HG03469 (cell line): ENCODE data around the gene MIA2.
A peak's percentile ranks its signal among the peaks of the same experiment; 100 is the strongest.
"Not testable (repeated sequence)": the region's sequence is repeated elsewhere in the genome, so short reads cannot be mapped to it uniquely, and the experiment has no call there.

Source experiments
- ATAC-seq: cut with Tn5 transposase; IDR thresholded peaks from one replicate; pipeline ENCODE4 v1.9.1; 2021; ENCODE audit warnings: mild to moderate bottlenecking, moderate library complexity, moderate number of reproducible peaks; ENCODE audit not compliant: unreplicated experiment

The MIA2 gene

DNA sequence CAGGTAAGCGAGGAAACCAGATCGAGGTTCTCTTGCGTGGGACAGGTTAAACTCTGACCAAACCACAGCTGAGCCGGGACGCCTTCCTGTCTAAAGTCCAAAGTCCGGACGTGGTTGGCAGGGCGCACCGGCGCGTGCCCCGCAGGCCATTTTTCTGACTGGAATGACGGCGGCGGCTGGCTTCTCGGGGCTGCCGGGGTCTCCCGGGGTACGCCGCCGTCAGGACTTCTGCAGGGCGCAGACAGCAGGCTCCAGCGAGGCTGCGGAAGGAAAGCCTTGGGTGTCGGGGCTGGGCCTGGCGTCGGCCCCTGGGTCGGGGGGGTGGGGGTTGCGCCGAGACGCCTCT is 32.8 kb downstream of the MIA2 start:
- peak; percentile 21 for ATAC-seq

DNA sequence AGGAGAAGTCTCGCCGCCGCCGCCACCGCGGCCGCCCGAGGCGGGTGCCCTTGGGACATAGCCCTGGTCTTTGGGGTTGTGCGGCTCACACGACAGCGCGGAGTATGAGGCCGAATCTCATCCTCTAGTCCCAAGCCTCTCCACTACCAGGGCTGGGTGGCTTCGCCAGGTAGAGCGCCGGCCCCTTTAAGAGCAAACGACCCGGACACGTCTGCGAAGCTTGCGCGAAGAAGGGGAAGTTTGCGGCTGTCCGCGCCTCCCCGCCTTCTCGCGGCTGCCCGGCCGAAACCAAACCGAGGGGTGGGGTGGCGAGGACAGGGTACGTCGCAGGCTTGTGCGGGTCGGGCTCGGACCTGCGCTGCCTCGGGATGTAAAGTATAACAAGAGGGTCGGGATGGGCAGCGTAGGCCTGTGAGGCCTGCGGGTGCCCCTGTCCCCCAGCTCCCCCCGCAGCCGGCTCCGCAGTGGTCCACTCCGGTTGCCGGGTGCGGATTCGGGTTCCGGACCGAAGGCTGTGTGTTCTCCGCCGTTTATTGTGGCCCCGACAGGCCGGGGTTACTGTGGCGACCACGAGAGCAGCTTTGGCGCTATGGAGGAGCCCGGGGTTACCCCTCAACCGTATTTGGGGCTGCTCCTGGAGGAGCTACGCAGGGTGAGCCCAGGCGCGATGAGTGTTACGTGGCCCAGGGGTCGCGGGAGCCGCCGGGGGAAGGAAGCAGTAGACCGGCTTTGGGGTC is 33.3 kb downstream of the MIA2 start:
- ATAC-seq = peak; percentile 56

DNA sequence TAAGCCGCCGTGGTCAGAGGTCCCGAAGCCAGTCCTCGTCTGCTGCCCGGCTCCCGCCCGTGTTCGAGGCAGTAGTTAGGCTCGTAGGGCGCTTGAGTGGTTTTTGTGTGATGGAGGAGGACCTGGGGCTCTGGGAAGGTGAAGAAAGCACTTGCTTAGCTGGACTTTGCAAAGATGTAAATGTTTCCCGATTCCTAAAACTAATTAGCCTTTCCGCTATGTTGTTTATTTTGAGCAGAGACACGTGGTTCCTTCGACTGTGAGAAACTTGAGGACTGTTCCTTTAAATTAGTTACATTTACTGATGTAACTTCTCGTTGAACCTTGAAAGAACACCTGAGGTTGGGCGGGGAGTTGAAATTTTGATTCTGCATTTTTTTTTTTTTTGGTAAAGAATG is 33.9 kb downstream of the MIA2 start:
- ATAC-seq = peak; percentile 2

DNA sequence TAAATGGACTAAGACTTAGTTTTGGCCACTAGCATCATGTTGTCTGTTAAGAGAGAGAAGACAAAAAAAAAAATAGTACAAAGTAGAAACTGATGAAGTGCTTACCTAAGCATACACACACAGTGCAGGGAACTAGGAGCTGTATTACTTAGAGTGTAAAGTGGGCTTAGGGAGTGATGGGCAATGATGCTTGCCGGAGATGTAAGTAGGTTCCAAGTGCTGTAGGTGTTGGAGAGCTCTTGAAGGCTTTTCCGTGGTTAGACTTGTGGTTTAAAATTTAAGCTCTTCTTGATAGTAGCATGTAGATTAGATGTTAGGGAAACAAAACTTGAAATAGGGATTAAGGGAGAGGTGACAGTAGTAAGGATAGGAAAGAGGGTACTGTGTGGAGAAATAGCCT is 34.7 kb downstream of the MIA2 start:
- ATAC-seq = no peak

DNA sequence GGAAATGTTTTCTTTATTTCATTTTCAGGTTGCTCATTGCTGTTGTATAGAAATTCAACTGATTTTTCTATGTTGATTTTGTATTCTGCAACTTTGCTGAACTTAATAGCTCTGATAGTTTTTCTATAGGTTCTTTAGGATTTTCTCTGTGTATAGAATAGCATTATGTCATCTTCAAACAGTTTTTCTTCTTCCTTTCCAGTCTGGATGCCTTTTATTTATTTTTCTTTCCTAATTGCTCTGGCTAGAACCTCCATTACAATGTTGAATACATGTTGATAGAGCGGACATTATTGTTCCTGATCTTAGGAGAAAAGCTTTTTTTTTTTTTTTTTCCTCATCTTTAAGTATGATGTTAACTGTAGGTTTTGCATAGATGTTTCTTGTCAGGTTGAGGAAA is 39.2 kb downstream of the MIA2 start:
- no peak for ATAC-seq

DNA sequence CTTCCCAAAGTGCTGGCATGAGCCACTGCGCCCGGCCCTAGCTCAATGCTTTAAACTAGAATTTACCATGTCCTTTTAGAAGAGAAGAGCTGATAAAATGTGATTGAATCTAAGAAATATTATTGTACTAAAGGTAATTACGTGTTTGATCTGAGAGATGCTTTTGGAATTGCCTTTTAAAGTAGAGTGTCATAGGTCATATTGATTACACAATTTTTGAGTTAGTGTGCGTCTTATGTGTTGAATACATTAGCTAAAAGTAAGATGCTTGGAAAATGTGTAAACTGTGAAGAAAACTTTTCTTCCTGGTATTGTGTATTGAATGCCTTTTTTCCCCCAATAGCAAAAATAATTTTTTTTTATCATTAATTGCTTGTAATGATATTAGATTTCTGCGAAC is 41.7 kb downstream of the MIA2 start:
- ATAC-seq = no peak

DNA sequence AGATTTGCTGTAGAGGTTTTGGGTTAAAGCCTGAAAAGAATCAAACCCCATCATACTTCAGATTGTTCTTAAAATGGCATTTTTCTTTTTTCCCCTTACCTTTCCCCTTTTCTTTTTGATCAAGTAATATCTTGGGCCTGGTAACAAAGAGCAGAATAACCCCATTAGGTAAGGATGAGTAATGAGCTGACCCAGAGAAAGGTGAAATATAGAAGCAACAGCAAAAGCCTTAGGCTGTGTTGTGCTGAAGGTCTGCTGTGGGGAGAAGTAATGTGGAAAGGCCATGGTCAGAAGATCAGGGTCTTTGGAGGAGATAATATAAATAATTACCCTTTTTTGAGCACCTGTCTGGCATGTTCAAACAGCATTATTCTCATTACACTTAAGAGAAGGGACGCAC is 42.3 kb downstream of the MIA2 start:
- ATAC-seq = no peak

DNA sequence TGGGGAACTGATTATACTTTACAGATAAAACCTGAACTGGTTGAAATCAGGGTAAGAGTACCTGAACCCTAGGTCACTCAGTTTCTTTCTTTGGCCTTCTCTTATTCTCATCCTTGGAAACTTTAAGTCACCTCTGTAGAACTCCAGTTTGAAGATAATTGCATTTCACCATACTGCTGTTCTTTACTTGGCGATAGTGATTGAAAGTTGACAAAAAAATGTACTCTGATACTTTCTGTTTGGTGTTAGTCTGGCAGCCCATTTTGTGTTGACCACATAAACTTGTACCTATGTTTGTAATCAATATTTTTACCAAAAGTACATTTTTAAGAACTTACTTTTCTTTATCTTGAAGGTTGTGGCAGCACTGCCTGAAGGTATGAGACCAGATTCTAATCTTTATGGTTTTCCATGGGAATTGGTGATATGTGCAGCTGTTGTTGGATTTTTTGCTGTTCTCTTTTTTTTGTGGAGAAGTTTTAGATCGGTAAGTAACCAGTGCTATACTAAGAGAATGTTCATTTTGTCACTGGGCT is 42.9 kb downstream of the MIA2 start:
- ATAC-seq = no peak

DNA sequence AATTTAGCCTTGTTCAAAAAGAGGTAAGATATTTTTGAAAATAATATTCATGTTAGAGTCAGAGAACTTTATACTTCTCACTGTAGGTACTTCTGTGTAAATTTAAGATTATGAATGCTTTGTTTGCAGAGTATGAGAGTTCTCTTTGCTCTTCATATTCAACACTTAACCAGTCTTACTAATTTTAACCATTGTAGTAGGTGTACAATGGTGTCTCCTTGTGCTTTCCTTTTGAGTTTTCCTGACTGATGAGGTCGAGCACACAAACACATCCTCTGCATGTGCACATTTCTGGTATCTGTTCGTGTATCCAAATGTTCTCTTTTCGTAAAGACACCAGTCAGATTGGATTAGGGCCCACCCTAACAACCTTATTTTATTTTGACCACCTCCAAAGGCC is 45.8 kb downstream of the MIA2 start:
- ATAC-seq = no peak

DNA sequence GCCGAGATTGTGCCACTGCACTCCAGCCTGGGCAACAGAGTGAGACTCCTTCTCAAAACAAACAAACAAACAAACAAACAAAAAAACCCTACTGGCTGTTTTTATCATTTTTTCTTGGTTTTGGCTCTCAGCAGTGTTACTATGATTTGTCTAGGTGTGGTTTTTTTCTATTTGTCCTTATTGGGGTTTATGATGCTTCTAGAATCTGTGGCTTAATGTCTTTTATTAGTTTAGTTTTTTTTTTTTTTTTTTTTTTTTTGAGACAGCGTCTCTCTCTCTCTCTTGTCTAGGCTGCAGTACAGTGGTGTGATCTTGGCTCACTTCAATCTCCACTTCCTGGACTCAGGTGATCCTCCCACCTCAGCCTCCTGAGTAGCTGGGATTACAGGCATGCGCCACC is 47.0 kb downstream of the MIA2 start:
- ATAC-seq = not testable (repeated sequence)

DNA sequence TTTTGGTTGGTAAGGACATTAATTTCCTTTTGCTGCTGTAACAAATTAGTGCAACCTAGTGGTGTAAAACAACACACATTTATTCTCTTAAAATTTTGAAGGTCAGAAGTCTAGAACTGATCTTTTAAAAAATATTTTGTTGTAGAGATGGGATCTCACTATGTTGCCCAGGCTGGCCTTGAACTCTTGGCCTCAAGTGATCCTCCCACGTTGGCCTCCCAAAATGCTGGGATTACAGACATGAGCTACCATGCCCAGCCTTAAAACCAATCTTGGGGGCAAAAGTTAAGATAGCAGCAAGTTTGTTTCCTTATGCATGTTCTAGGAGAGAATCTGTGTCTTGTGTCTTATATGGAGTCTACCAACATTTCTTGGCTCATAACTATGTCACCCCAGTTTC is 55.8 kb downstream of the MIA2 start:
- no peak for ATAC-seq

DNA sequence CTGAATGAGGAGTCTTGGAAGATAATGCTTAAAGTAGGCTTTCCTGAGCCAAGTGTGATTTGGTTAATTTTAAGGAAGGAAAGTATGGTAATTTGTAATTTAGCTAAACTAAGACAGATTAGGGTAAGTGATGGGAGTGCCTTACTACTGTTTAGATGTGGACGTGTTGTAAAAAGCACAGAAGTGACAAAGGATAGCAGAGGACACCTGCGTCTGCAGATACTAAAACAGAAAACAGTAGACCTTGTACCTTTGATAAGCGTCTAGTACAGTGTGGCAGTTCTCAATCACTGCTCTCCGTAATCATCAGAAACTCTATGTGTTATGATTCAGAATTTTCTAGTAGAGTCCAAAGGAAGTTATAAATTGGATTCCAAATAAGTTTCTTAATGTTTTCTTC is 58.0 kb downstream of the MIA2 start:
- no peak for ATAC-seq

DNA sequence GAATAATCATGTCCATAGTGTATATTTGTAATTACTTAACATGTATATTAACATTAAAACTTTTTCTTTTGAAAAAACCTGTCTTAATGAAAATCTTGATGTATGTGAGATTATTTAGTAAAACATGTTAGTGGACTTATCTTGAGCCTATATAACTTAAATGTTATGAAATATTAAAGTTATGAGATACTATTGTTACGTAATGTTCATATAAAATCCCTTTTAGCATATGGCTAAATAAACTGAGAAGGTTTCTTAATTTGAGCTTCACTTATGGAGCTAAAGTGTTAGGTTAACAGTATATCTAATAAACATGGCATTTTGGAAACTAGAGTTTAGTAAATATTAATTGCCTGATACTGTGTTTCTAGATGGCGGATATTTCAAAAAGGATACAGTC is 59.9 kb downstream of the MIA2 start:
- ATAC-seq = no peak

DNA sequence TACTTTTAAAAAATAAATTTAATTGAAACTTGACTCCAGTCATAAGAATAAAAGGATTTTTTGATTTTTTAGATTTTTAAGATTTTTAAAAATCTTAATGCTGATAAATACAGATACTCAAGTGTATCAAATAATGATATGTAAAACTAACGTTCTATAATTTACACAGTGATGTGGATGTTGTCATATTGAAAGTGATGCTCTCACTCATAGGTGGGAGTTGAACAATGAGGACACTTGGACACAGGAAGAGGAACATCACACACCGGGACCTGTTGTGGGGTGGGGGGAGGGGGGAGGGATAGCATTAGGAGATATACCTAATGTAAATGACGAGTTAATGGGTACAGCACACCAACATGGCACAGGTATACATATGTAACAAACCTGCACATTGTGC is 66.7 kb downstream of the MIA2 start:
- ATAC-seq = not testable (repeated sequence)

DNA sequence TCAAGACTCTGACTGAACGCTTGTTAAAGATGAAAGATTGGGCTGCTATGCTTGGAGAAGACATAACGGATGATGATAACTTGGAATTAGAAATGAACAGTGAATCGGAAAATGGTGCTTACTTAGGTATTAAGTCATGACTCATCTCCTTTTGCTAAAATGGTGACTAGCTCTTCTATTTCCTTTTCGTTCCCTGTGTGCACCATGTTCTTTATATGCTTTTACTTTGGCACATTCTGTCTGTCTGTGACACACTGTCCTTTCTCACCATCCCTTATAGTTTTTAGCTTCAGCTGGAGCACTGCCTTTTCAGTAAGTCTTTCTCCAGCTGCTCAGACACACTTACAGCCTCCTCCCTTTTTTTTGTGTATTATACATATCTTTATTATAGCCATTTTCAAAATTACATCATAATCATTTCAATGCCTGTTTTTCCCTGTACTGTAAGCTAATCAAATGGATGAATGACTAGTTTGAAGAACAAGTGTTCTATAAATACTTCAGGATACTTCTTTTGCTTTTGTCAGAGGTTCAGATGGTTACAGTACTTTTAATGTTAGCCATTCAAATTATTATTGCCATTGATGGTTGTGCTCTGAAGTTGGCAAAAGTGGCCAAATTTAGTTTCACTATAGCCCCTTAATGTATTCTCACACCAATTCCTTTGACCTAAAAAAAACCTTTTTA is 68.6 kb downstream of the MIA2 start:
- ATAC-seq = no peak

DNA sequence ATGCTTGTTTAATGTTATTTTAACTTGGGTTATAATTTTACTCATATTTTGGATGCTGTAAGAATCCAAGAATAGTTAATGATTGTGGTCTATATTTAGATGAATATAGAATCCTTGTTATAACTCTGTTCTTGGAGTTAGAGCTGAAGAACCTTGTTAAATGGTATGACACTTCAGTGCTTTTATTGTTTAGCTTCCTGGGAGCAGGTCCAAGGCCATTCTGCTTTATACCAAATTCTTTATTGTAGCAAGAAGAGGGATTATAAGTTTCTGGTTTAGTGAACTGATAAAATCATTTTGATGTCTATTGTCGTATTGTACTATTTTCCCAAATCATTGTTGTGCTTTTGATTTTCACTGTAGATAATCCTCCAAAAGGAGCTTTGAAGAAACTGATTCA is 69.4 kb downstream of the MIA2 start:
- no peak for ATAC-seq

DNA sequence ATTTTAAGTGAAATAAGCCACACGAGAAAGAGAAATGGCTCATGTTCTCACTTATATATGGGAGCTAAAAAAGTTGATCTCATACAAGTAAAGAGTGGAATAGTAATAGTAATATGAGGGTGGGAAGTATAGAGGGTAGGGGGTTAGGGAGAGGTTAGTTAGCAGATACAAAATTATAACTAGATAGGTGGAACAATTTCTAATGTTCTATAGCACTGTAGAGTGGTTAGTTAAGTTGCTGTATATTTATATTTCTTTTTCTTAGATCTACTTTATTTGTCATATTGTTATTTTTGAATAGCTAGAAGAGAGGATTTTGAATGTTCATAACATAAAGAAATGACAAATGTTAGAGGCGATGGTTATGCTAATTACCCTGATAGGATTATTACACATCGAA is 74.1 kb downstream of the MIA2 start:
- ATAC-seq = no peak

DNA sequence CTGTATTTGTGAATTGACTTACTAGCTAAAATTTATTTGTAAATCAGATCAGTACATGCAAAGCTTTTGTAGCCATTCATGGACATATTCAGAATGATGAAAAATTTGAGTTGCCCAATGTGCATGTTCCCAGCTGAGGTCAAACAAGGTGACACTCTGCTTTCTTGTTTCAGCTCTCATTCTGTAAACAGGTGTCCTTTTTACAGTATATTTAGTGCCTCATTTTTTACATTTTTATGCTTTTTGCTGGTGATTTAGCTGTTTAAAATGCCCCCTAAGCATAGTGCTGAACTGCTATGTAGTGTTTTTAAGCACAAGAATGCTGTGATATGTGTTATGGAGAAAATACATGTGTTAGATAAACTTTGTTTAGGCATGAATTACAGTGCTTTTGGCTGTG is 76.3 kb downstream of the MIA2 start:
- ATAC-seq = no peak

DNA sequence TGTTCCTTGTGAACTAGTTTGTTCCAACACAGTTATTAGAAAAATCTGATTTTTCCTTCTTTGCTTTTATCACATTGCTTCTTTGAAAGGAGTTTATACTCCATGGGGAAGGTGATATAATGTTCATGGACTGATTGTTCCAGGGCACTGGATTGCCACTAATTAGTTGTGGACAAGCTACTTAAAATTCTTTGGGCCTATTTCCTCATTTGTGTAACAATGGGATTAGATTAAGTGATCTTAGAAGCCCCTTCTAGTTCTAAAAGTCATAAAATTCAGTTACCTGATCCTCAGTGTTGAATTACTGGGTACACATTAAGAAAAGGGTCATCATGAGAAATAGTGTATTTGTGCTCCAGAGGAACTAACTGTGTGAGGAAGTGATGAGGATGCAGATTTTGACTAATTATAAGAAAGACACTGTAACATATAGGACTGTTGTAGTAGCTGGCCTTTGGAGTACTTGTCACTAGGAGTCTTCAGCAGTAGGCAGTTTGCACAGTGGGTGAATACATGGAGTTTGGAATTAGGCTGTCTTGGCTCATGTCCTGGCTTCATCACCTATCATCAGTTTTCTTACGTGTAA is 82.2 kb downstream of the MIA2 start:
- ATAC-seq = no peak

DNA sequence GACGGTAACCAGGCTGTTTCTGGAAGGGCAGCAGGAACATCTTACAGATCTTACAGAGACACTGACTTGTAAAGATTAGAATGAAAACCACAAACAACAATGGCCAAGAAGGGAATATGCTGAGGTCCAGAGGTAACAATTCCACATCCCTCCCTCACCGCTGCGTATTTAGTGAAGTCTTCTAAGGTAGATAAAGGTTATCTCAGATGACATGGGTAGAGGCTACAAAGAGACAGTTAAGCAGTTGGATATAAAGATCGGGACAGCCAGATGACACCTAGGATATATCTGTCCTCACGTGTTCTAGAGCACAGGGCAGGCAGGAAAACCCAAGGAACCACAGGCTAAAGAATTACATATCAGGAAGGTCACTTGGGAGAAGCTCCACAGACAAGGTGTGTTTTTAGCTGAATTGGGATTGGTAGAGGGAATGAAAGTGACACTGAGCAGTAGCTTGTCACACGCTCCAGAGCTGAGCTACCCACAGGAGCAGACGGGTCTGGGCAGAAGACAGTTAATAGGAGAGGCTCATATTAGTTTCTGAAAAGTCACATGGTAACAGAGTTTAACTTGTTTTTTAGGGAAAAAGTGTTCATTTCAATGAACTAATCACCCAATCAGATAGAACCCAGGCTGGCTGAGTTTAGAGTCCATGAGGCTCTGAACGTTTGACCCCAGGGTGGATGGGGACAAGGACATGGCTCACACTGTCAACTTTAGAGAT is 83.3 kb downstream of the MIA2 start:
- ATAC-seq = no peak

DNA sequence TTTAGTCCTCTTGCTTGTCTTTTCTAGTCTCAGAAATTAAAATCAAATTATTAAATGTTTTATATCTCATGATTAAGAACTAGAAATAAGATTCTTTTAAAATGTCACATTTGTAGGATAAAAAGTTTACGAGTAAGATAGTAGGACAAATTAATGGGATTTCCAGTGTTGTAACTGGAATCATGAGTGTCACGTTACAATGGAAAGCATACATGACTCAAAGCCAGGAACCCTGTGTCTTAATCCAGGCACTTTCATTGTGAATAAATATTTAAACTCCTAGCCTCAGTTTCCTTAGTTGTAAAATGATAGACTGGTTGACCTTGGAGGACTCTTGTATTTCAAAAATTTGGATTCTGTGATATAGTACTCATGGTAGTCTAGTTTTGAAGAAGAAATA is 84.9 kb downstream of the MIA2 start:
- no peak for ATAC-seq

DNA sequence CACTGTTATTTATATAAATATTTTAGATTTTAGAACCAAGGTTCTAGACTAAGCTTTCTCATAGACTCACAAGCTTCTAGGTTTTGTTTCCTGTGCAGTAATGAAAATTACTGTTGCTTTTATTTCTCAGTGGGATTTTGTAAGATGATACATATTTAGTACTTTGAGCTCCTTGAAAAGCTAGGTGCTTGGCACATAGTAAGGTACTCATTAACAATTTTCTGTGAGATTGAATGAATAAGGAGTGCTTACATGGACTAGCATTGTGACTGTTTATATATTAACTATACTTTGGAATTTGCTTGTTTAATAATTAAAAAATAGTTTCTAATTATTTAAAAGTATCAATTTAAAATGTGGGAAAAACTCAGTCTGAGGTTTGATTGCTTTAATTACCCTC is 85.7 kb downstream of the MIA2 start:
- no peak for ATAC-seq
